OCI-LY3 (cell line): ENCODE data around the gene XRRA1.

Experiments
- EZH2phosphoT487 ChIP-seq: fragments of 200-600 bp; shearing (Covaris generic); IDR thresholded peaks from 2 replicates; pipeline ENCODE4 v1.6.1; 2018; ENCODE audit warnings: antibody characterized with exemption, mixed run types, low read depth
- TF ChIP-seq, protein P1 (sequence below): fragments of 200-600, 300-600 bp; sonication (generic); IDR thresholded peaks from 2 replicates; pipeline ENCODE4 v1.5.1; 2014; ENCODE audit warnings: antibody characterized with exemption, low read length, low read depth

DNA sequence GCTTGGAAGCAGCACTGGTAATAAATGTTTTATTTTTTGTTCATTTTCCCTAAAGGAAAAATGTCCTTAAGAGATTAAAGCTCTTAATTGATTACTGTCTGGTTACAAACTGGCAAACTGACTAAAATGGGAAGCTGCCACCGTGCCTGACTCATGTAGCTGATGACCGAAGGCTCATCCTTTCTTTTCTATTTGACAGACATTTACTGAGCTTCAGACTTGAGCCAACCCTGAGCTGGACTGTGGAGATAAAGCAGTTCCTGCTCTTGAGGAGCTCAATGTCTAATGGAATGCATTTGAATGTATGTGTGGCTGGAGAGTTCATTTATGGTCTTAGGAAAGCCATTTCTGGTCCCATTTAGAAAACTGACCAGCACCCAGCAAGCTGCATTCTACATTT, 108.9 kb downstream of the XRRA1 start:
- TF ChIP-seq, protein P1, sequence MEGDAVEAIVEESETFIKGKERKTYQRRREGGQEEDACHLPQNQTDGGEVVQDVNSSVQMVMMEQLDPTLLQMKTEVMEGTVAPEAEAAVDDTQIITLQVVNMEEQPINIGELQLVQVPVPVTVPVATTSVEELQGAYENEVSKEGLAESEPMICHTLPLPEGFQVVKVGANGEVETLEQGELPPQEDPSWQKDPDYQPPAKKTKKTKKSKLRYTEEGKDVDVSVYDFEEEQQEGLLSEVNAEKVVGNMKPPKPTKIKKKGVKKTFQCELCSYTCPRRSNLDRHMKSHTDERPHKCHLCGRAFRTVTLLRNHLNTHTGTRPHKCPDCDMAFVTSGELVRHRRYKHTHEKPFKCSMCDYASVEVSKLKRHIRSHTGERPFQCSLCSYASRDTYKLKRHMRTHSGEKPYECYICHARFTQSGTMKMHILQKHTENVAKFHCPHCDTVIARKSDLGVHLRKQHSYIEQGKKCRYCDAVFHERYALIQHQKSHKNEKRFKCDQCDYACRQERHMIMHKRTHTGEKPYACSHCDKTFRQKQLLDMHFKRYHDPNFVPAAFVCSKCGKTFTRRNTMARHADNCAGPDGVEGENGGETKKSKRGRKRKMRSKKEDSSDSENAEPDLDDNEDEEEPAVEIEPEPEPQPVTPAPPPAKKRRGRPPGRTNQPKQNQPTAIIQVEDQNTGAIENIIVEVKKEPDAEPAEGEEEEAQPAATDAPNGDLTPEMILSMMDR: no peak
- TF ChIP-seq EZH2phosphoT487: no peak
